Endodermal cell (in vitro differentiated cells): ENCODE data around the gene CHGA. TPM values are rescaled to one million over a fixed set of nuclear protein-coding genes. Genes with fewer than 3 reads are reported as not detected.

Experiments
- DNase-seq: peaks from one replicate; pipeline ENCODE4 v3.0.0-alpha.2; 2017
- H3K27ac ChIP-seq: 2 replicates; pipeline ENCODE4 v1.5.1; 2013; ENCODE audit warnings: mild to moderate bottlenecking, low read depth, low read length, moderate library complexity
- H3K27me3 ChIP-seq: 2 replicates; pipeline ENCODE4 v1.6.1; 2013; ENCODE audit warnings: mild to moderate bottlenecking, low read length, moderate library complexity; ENCODE audit not compliant: insufficient read depth, control insufficient read depth, poor library complexity, severe bottlenecking
- H3K36me3 ChIP-seq: 2 replicates; pipeline ENCODE4 v1.7.0; 2013; ENCODE audit warnings: mild to moderate bottlenecking, low read length, moderate library complexity; ENCODE audit not compliant: control insufficient read depth, insufficient read depth
- H3K4me1 ChIP-seq: one replicate; pipeline ENCODE4 v1.7.0; 2013; ENCODE audit warnings: low read length; ENCODE audit not compliant: control insufficient read depth, insufficient read depth
- H3K4me3 ChIP-seq: 2 replicates; pipeline ENCODE4 v1.5.1; 2013; ENCODE audit warnings: mild to moderate bottlenecking, low read length, moderate library complexity
- H3K9ac ChIP-seq: 2 replicates; pipeline ENCODE4 v1.6.1; 2013; ENCODE audit warnings: mild to moderate bottlenecking, low read length, moderate library complexity; ENCODE audit not compliant: poor library complexity, severe bottlenecking; ENCODE audit errors: extremely low read depth
- H3K9me3 ChIP-seq: 2 replicates; pipeline ENCODE4 v1.6.1; 2013; ENCODE audit warnings: mild to moderate bottlenecking, low read length, moderate library complexity; ENCODE audit not compliant: control insufficient read depth
- H3K27ac Mint-ChIP-seq: 2 replicates; pipeline ENCODE4 v1.8.0; 2020; ENCODE audit warnings: mixed read lengths
- H3K27me3 Mint-ChIP-seq: 2 replicates; pipeline ENCODE4 v1.8.0; 2021; ENCODE audit warnings: mild to moderate bottlenecking, mixed read lengths; ENCODE audit not compliant: insufficient read depth
- H3K36me3 Mint-ChIP-seq: 2 replicates; pipeline ENCODE4 v1.8.0; 2020; ENCODE audit warnings: low read depth, mixed read lengths
- H3K4me1 Mint-ChIP-seq: 2 replicates; pipeline ENCODE4 v1.8.0; 2020; ENCODE audit warnings: mixed read lengths
- H3K4me3 Mint-ChIP-seq: 2 replicates; pipeline ENCODE4 v1.8.0; 2020; ENCODE audit warnings: mild to moderate bottlenecking, moderate library complexity, mixed read lengths
- H3K9me3 Mint-ChIP-seq: 2 replicates; pipeline ENCODE4 v1.8.0; 2020; ENCODE audit warnings: mild to moderate bottlenecking, mixed read lengths
- WGBS, 2 experiments: methylation state at CpG; one replicate each; pipeline versions ENCODE4 v1.1.5 to v1.1.7; 2013; ENCODE audit warnings: missing lambda C conversion rate in 2 of 2, mixed read lengths in 1 of 2; ENCODE audit not compliant: insufficient coverage in 1 of 2, insufficient read length in 1 of 2; 5-methylcytosine and 5-hydroxymethylcytosine counted together
- total RNA-seq, 2 donors: library from RNA; stranded (reverse); fragmentation: NEBNext Ultra II Directional in 1 of 2; extraction: Animal tissue kit (Norgen Biotek cat#: 25700) in 1 of 2; gene quantifications; 2 replicates in 1 of 2; 3 replicates in 1 of 2; pipeline ENCODE4 v1.2.1, GENCODE V29; 2021
- TF ChIP-seq, protein P1 (sequence below): fragments of 200-600 bp; sonication (generic); conservative IDR thresholded peaks from 2 replicates; pipeline ENCODE4 v1.5.0; 2021; ENCODE audit warnings: antibody characterized with exemption, mild to moderate bottlenecking

Gene CHGA
- total RNA-seq, 2 donors from 2014 or later: 4.6 TPM

DNA sequence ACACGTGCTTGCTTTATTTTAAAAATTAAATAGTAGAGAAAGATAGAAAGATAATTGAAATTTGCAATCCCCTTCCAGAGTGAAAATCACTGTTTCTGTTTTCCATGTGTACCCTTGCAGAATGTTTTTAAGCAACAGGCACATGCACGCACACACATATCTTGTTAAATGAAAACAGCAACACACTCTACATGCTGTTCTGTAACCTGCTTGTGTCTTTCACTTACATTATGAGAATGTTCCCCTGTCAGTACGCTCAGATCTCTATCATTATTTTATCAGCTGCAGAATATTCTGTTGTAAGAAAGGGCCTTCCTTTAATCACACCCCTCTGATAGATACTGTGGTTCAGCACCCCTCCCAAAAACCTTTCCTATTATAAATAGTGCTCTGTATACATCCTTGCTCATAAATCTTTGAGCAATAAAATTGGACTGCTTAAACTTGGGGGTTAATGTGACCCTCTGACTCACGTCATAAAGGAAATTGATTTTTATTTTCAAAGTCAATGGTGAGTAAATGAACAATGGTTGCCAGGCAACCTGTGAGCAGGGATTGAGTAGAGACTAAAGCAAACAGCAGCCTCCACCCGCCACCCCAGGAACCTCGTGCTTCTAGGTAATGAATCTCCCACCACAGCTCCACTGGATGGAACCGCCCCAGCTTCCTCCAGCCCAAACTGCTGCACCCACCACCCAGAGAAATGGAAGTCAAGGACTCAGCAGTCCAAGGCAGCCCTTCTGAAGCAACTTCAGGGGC is 31.9 kb upstream of the CHGA start:
- no peak for DNase-seq
- no peaks in the 10 kb centered on the region for H3K36me3 ChIP-seq
- WGBS, 2 experiments: 63 to 75% methylated on average over 5 to 7 of the region's 7 CpGs
- H3K27me3 ChIP-seq: no peaks in the 10 kb centered on the region
- Mint-ChIP-seq H3K36me3 (no peaks in the 10 kb centered on the region), H3K27ac (no peak overlapping the region), H3K27me3 (peaks cover 27% of the 10 kb centered on the region), H3K9me3 (peaks cover 7% of the 10 kb centered on the region), H3K4me3 (no peak overlapping the region), H3K4me1 (no peaks in the 10 kb centered on the region)
- H3K9me3 ChIP-seq: peaks cover 12% of the 10 kb centered on the region
- TF ChIP-seq, protein P1, sequence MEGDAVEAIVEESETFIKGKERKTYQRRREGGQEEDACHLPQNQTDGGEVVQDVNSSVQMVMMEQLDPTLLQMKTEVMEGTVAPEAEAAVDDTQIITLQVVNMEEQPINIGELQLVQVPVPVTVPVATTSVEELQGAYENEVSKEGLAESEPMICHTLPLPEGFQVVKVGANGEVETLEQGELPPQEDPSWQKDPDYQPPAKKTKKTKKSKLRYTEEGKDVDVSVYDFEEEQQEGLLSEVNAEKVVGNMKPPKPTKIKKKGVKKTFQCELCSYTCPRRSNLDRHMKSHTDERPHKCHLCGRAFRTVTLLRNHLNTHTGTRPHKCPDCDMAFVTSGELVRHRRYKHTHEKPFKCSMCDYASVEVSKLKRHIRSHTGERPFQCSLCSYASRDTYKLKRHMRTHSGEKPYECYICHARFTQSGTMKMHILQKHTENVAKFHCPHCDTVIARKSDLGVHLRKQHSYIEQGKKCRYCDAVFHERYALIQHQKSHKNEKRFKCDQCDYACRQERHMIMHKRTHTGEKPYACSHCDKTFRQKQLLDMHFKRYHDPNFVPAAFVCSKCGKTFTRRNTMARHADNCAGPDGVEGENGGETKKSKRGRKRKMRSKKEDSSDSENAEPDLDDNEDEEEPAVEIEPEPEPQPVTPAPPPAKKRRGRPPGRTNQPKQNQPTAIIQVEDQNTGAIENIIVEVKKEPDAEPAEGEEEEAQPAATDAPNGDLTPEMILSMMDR: no peak
- no peak overlapping the region for H3K9ac ChIP-seq
- H3K4me1 ChIP-seq: no peaks in the 10 kb centered on the region
- H3K4me3 ChIP-seq: no peak overlapping the region
- H3K27ac ChIP-seq: no peak overlapping the region

DNA sequence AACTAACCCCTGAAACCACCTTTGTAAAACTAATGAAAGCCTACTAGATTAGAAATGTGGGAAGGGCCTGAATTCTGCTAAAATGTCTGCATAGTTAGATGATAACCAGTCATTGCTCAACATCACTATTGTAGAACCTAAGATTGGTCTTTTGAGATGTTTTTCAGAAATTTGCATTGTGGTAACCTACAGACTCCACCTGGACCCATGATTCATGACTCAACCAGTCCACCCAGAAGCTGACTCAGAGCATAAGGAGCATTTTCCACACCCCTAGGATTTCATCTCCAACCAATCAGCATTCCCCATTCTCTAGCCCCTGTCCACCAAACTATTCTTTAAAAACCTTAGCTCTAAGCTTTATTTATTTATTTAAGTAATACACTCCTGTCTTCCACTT is 30.4 kb upstream of the CHGA start:
- TF ChIP-seq, protein P1: no peak
- peaks cover 24% of the 10 kb centered on the region for H3K27me3 Mint-ChIP-seq
- peaks cover 7% of the 10 kb centered on the region for H3K9me3 Mint-ChIP-seq
- no peak overlapping the region for H3K27ac Mint-ChIP-seq
- Histone ChIP-seq H3K4me3 (no peak overlapping the region), H3K27me3 (no peaks in the 10 kb centered on the region), H3K27ac (no peak overlapping the region), H3K9ac (no peak overlapping the region), H3K36me3 (no peaks in the 10 kb centered on the region), H3K4me1 (no peaks in the 10 kb centered on the region), H3K9me3 (peaks cover 12% of the 10 kb centered on the region)
- DNase-seq: no peak
- H3K4me1 Mint-ChIP-seq: no peaks in the 10 kb centered on the region
- H3K36me3 Mint-ChIP-seq: no peaks in the 10 kb centered on the region
- H3K4me3 Mint-ChIP-seq: no peak overlapping the region

DNA sequence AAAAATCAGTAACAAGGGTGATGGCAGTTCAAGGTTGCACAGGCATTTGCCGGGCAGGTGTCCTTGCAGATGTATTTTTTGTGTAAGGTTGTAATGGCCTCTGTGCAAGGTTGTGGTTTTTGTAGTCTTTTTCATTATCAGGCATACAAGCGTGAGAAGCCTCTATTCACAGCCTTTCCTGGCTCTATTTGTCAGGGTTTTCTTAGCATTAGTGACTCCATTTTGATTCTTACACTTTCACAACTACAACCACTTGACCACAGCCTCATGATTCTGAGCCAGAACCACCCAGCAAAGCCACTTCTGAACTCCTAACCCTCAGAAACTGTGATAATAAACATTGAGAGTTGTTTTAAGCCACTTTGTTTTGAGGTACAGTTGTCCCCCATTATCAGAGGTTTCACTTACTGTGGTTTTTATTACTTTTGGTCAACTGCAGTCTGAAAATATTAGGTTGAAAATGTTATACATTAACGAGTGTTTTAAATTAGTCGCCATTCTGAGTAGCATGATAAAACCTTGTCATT is 27.5 kb upstream of the CHGA start:
- Mint-ChIP-seq H3K27me3 (peaks cover 10% of the 10 kb centered on the region), H3K27ac (no peak overlapping the region), H3K36me3 (no peaks in the 10 kb centered on the region), H3K9me3 (peaks cover 7% of the 10 kb centered on the region), H3K4me1 (no peaks in the 10 kb centered on the region), H3K4me3 (no peak overlapping the region)
- Histone ChIP-seq H3K27ac (no peak overlapping the region), H3K4me3 (no peak overlapping the region), H3K9ac (no peak overlapping the region), H3K27me3 (no peaks in the 10 kb centered on the region), H3K4me1 (no peaks in the 10 kb centered on the region), H3K36me3 (no peaks in the 10 kb centered on the region), H3K9me3 (peaks cover 12% of the 10 kb centered on the region)
- DNase-seq: no peak
- TF ChIP-seq, protein P1: no peak
- WGBS, 2 experiments: 76 to 97% methylated on average over 2 to 4 of the region's 4 CpGs
